Activated T-cell treated with anti-CD3 and anti-CD28 coated beads for 24 hours (primary cell): Measurements from ENCODE around the gene DDX31.

Experiments used
- DNase-seq: peaks from one replicate; pipeline ENCODE4 v3.0.0-alpha.2; 2020; ENCODE audit warnings: low read depth

DDX31 gene

GRCh38 chr9:132632413-132633129, 37.2 kb downstream of the DDX31 start:
- no peak for DNase-seq

DNA sequence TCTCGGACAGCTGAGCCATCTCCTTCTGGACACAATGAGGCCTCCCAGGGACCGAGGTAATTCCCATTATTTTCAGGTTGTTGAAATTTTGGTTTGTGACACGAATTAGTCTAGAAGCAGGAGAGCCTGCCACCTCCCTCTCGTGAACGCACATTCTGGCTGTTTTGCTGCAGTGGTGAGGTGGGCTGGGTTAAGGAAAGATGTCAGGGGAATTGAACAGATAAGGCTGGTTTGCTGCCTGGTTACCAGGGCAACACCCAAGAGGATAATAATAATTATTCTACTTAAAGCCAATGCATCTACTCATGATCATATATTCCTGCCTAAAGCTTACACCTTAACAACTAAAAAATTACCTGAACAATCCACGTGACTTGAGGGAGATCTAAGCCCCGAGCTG, 38.1 kb downstream of the DDX31 start:
- no peak for DNase-seq

DNA sequence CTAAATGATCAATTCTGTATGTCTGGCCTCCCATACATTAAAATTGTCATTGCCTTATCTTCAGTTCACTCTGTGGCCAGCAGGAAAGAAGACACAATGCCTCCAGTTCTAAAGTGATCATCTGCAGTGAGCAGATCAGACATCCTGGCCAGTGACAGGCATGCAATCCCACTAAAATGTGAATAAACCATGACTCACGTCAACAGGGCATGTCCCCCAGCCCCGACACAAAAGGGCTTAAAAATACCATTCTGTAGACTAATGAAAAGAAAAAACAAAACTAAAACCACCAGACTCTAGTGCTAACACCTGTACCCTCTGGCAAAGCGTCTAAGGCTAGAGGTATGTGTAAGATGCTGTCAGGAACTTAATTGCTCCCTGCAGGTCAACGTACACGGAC, 38.5 kb downstream of the DDX31 start:
- no peak for DNase-seq

DNA sequence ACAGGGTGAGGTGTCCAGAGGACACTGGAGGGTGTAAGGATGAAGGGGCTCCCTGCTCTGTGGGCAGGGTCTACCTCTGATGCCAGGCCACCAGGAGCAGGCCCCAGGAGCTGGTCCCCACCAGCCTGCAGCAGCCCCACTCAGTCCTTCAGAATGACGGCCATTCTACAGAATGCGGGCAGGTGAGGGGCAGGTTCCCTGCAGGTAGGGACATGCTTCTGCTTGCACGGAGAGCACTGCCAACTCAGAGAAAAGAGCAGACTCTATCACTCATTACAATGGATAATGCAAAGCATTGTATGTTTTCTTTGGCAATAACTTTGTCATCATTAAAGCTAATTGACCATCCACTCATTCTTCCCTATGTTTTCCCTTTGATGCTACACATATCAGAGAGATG, 39.0 kb downstream of the DDX31 start:
- DNase-seq: no peak

GRCh38 chr9:132630116-132630515, 39.7 kb downstream of the DDX31 start:
- no peak for DNase-seq

DNA sequence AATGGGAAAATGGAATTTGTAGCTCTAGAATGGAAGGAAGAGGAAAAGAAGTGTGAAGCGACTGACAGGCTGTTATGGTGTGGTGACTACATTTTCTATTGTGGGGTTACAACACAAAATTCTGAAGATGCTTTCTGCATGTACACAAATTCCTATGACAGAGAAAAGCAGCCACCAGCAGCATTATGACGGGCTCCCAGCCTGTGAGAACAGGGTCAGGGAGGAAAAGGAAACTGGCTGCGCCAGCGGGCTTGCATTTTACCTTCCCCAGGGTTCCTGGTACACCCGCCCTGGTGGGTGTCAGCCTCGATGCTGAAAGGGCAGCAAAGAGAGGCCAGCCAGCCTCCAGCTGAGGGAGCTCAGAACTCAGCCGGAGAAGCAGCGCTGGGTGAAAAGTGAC, 41.0 kb downstream of the DDX31 start:
- no peak for DNase-seq

- no peak for DNase-seq
Measured at GRCh38 chr9:132627594-132627993, 42.2 kb downstream of the DDX31 start.

DNA sequence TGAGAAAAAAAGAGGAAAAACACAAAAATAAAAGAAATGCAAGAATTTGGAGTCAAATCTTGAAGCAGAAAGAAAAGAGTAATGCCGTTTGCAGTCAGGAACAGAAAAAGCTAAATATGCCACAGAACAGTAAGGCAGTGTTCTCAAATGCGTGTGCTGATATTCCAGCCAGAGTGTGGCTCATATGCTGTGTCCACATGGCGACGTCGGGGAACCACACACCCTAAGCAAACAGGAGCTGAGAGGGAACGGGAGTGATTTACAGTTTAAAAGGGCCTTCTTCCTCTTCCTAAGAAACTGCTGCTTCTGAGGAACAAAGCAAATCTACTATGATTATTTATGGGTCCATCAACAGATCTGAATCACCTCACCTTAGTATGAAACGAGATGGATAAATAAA, 42.7 kb downstream of the DDX31 start:
- no peak for DNase-seq

DNA sequence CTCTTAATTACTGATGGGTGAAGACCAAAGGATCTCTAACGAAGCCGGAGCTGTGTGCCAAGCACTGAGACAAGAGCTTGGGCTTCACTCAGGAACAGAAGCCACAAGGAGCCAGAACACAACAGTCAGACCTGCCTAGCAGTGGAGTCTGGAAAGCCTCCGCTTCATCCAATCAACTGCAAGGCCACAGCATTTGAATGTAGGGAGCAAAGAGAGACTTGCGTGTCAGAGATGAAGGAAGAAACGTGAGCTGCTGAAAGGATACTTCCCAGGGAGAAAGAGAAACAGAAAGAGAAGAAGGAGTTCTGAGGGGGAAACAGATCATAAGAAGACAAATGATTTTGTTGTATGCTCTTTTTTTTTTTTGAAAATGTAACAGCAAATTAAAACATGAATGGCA, 43.5 kb downstream of the DDX31 start:
- no peak for DNase-seq

GRCh38 chr9:132622159-132622558, 47.6 kb downstream of the DDX31 start:
- DNase-seq: no peak

DNA sequence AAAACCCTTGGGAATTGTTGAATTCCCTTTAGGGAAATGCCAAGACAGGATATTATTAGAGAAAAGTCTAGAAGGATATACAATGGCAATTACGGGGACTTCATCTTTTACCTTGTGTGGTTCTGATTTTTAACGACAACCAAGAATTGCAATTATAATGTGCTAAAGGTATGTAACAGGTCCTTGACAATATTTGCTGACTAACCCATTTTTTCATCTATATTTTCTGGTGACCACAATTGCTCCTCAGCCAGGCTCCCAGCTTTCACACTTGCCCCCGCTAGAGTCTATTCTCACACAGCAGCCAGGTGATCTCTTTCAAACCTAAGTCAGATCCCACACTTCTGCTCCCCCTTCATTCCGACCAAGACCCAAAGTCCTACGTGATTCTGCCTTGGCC, 53.1 kb downstream of the DDX31 start:
- no peak for DNase-seq

DNA sequence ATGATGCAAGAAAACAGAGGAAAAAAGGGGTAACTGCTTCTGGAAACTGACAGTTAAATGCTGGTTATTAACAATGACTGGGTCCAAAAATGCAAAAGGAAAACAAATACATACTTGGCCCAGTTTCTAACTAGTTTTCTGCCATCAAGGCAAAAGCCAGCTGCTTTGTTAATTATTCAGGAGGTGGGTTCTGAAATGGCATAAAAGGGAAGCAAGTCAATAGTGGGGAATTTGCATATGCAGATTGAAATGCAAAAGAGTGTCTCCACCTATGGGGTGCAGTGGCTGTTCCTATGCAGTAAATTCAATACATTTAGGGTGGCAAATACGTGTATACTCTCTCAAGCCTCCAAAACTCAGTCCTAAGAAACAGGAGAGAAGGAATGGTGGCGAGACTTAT, 54.0 kb downstream of the DDX31 start:
- no peak for DNase-seq

DNA sequence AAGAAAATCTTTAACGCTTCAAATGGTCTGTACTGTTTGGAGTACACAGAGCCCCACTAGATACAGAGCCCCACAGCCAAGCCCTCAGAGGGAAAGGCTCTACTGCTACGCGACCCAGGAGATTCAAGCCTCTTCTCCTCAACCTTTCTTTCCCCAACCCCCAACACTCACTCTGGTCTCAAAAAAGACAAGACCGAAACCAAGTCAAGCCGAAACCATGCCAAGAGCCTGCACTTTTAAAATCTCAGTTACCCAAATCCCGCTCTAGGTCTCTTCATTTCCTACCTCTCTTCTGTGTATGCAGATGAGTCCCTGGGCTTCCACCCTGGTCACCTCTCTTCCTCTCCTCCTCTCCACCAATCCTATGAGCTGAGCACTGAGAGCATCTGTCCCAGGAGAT, 55.5 kb downstream of the DDX31 start:
- no peak for DNase-seq

- no peak for DNase-seq
Measured at GRCh38 chr9:132610661-132611060, 59.1 kb downstream of the DDX31 start.

GRCh38 chr9:132609829-132610228, 60.0 kb downstream of the DDX31 start:
- no peak for DNase-seq

GRCh38 chr9:132609184-132609583, 60.6 kb downstream of the DDX31 start:
- DNase-seq: no peak

DNA sequence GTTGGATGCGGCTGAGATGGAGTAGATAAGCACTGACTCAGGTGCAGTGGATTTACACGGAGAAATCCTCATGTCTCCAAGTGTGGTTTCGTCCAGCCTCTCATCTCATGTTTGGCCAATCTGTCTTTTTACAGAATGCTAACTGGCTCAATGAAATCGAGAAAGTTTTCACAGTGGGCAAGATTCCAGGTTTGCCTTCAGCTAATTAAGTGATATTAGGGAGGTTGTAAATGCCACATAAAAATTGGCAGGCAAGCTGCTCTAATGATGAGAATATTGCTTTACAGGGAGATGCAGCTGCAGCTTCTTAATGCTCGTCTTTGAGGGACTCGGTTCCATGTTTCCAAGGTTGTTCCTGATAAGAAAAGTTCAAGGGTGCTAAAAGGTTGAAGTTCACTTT, 63.7 kb downstream of the DDX31 start:
- DNase-seq: no peak

- no peak for DNase-seq
Measured at GRCh38 chr9:132605387-132605786, 64.4 kb downstream of the DDX31 start.

GRCh38 chr9:132602207-132602606, 67.6 kb downstream of the DDX31 start:
- DNase-seq: no peak

DNA sequence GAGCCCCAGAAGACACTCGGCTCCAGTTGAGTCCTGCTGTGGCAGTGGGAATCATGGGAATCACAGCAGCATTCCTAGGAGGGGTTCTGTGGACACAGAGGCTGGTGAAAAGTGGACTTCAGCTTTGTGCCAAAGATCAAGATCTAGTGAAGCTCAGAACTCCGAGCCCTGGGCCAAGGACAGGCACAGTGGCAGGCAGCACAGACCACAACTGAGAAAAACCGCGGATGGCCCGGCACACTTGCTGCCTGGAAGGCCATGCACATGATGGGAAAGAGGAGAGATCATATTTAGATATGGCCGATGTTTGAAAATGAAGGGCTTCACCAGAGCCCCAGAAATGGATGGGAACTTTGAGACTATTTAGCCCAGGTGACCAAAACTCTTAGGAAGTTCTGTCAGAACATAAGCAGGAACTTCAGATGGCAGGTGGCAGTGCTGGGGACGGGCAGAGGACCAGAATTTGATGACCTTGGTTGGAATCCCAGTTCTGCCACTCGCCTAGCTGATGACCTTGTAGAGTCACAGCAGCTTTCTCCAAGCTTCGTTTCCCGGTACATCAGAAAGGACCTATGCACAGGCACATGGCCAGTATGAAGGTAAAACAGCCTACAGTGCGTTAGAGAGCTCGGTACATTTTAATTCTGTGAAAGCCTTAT, 69.3 kb downstream of the DDX31 start:
- no peak for DNase-seq

DNA sequence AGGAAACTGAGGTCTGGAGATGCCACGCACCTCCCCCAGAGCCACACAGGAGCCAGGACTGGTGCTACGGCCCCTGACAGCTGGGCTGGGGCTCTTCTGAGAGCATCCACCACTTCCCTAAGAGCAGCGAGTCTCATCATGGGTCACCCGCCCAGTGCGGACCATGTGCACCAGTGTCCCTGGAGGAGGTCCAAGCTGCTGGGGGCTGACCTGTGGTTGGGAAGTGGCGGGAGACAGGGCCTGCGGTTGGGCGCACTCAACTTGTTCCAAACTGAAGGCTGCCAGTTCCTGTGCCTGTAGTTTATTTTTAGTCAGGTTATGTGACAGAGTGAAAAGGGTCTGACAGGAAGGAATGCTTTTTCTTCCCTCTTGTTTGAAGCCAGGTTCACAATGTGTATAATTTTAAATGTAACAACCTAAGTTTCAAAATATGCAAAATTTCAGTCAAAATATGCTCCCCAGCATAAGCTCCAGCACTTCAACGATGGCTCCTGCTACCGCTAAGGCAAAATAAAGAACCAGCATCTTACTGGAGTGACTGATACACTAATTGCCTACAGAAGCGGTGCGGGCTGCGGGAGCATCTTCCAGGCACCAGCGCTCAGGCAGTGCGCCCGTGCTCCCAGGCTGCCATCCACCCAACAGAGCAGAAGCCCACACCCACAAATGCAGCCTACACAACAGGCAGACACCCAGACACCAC, 72.6 kb downstream of the DDX31 start:
- DNase-seq: no peak

DNA sequence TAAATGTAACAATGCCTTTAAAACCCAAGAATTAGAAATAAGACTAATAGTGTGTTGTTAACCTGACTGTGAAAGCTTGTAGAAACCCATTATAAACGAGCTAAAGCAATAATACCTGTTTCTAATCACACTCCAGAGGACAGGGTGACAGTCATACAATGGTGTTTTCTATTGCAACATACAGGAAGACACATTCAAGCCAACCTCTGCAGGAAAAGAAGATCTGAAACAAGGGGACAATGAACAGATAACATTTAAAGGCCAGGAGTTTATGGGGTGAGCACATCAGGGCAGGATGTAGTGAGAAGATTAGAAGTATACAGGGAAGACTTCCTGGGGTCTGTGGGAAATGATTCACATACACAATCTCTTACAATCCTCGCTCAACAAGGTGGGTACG, 73.6 kb downstream of the DDX31 start:
- no peak for DNase-seq

- no peak for DNase-seq
Measured at GRCh38 chr9:132595319-132595718, 74.5 kb downstream of the DDX31 start.
